ENCODE measurements around the gene SLC24A3. TPM values are rescaled to one million over a fixed set of nuclear protein-coding genes. Genes with fewer than 3 reads are reported as not detected.

The SLC24A3 gene
- total RNA-seq, 4 donors from 2014 or later = 4.2 to 6.4 (median 5.6) TPM

GRCh38 chr20:19658137-19658536, 445.7 kb downstream of the SLC24A3 start:
- Histone ChIP-seq H3K4me3 (no peak overlapping the region), H3K27ac (no peak overlapping the region), H3K36me3 (no peaks in the 10 kb centered on the region), H3K27me3 (no peaks in the 10 kb centered on the region), H3K9me3 (no peaks in the 10 kb centered on the region), H3K4me1 (peaks cover 4% of the 10 kb centered on the region)
- no peak for TF ChIP-seq POLR2AphosphoS5 (IDR thresholded peaks at IDR 0.05)
- TF ChIP-seq CTCF (IDR thresholded peaks at IDR 0.05) = no peak
- no peak for TF ChIP-seq POLR2A (IDR thresholded peaks at IDR 0.05)
- TF ChIP-seq EP300 (IDR thresholded peaks at IDR 0.05) = no peak
- no peak for DNase-seq (ENCODE audit: low spot score in 2 of 2)
- WGBS = 90% methylated on average over 15 of the region's 15 CpGs

GRCh38 chr20:19659448-19659847, 447.0 kb downstream of the SLC24A3 start:
- WGBS = 70% methylated on average over 7 of the region's 7 CpGs
- no peak for TF ChIP-seq POLR2AphosphoS5 (IDR thresholded peaks at IDR 0.05)
- TF ChIP-seq POLR2A (IDR thresholded peaks at IDR 0.05) = no peak
- no peak for TF ChIP-seq EP300 (IDR thresholded peaks at IDR 0.05)
- TF ChIP-seq CTCF (IDR thresholded peaks at IDR 0.05) = no peak
- Histone ChIP-seq H3K27ac (no peak overlapping the region), H3K4me3 (no peak overlapping the region), H3K9me3 (no peaks in the 10 kb centered on the region), H3K4me1 (peaks cover 4% of the 10 kb centered on the region), H3K36me3 (no peaks in the 10 kb centered on the region), H3K27me3 (no peaks in the 10 kb centered on the region)
- no peak for DNase-seq (ENCODE audit: low spot score in 2 of 2)

- H3K4me3 ChIP-seq = no peak overlapping the region
- H3K4me1 ChIP-seq = peaks cover 4% of the 10 kb centered on the region
- no peaks in the 10 kb centered on the region for H3K27me3 ChIP-seq
- no peak overlapping the region for H3K27ac ChIP-seq
- H3K9me3 ChIP-seq = no peaks in the 10 kb centered on the region
- WGBS = 80% methylated on average over 9 of the region's 9 CpGs
- TF ChIP-seq POLR2A (IDR thresholded peaks at IDR 0.05) (no peak), EP300 (IDR thresholded peaks at IDR 0.05) (no peak), POLR2AphosphoS5 (IDR thresholded peaks at IDR 0.05) (no peak), CTCF (IDR thresholded peaks at IDR 0.05) (no peak)
- no peaks in the 10 kb centered on the region for H3K36me3 ChIP-seq
- DNase-seq (ENCODE audit: low spot score in 2 of 2) = no peak
Observed at GRCh38 chr20:19660808-19661378, 448.5 kb downstream of the SLC24A3 start.

- Histone ChIP-seq H3K9me3 (no peaks in the 10 kb centered on the region), H3K4me1 (peaks cover 4% of the 10 kb centered on the region), H3K27me3 (no peaks in the 10 kb centered on the region), H3K36me3 (no peaks in the 10 kb centered on the region), H3K27ac (no peak overlapping the region), H3K4me3 (no peak overlapping the region)
- WGBS = 40% methylated on average over 17 of the region's 19 CpGs
- TF ChIP-seq POLR2A (IDR thresholded peaks at IDR 0.05) = no peak
- peak; percentile 95 for TF ChIP-seq CTCF (IDR thresholded peaks at IDR 0.05)
- TF ChIP-seq POLR2AphosphoS5 (IDR thresholded peaks at IDR 0.05) = no peak
- TF ChIP-seq EP300 (IDR thresholded peaks at IDR 0.05) = no peak
- peak in 1 of 2 donors; percentile 75 for DNase-seq (ENCODE audit: low spot score in 2 of 2)
Observed at GRCh38 chr20:19661717-19662636, 449.5 kb downstream of the SLC24A3 start.

GRCh38 chr20:19662637-19662995, 450.2 kb downstream of the SLC24A3 start:
- H3K4me3 ChIP-seq = no peak overlapping the region
- 62% methylated on average over 9 of the region's 9 CpGs for WGBS

More at GRCh38 chr20:19662637-19662995, 450.2 kb downstream of the SLC24A3 start:
- Histone ChIP-seq H3K27ac (no peak overlapping the region), H3K9me3 (no peaks in the 10 kb centered on the region), H3K36me3 (no peaks in the 10 kb centered on the region), H3K4me1 (peaks cover 4% of the 10 kb centered on the region), H3K27me3 (no peaks in the 10 kb centered on the region)
- TF ChIP-seq POLR2A (IDR thresholded peaks at IDR 0.05) = no peak
- DNase-seq (ENCODE audit: low spot score in 2 of 2) = no peak

All from suprapubic skin (tissue), 4 donors.